H7 (cell line): Measurements from ENCODE around the gene DIPK1A. TPM values are rescaled to one million over a fixed set of nuclear protein-coding genes. Genes with fewer than 3 reads are reported as not detected.

Experiments
- DNase-seq: peaks from one replicate; pipeline ENCODE4 v3.0.0; 2012
- H3K27me3 ChIP-seq: 2 replicates; pipeline ENCODE4 v1.6.0; 2011; ENCODE audit warnings: mild to moderate bottlenecking, low read length; ENCODE audit not compliant: control insufficient read depth, insufficient read depth
- H3K36me3 ChIP-seq: replicated peaks from 2 replicates; pipeline ENCODE4 v1.5.1; 2011; ENCODE audit warnings: low read length; ENCODE audit not compliant: control insufficient read depth, insufficient read depth
- H3K4me3 ChIP-seq: 2 replicates; pipeline ENCODE4 v1.5.1; 2011; ENCODE audit warnings: low read depth, mild to moderate bottlenecking, control low read depth, low read length, moderate library complexity; ENCODE audit not compliant: insufficient read depth
- total RNA-seq: library from RNA; depleted of rRNA; stranded (reverse); fragments of >200 nt; shearing (Covaris generic); gene quantifications from 2 replicates; pipeline ENCODE4 v1.2.3, GENCODE V29; 2014

DIPK1A gene
- total RNA-seq, 1 experiment from 2014 or later: 3.1 TPM

- no peak for DNase-seq
- Histone ChIP-seq H3K27me3 (peaks cover 20% of the 10 kb centered on the region), H3K36me3 (no peaks in the 10 kb centered on the region), H3K4me3 (no peak overlapping the region)
These were observed 8.3 kb upstream of the DIPK1A start for GRCh38 chr1:92969517-92969916.

GRCh38 chr1:92968138-92969032, 7.1 kb upstream of the DIPK1A start:
- H3K36me3 ChIP-seq: no peaks in the 10 kb centered on the region
- H3K4me3 ChIP-seq: no peak overlapping the region
- peak; percentile 30 for DNase-seq
- H3K27me3 ChIP-seq: peaks cover 17% of the 10 kb centered on the region

GRCh38 chr1:92964998-92965397, 3.7 kb upstream of the DIPK1A start:
- DNase-seq: no peak
- peaks cover 7% of the 10 kb centered on the region; the same call in 1 of the 2 replicates for H3K27me3 ChIP-seq
- H3K4me3 ChIP-seq: no peak overlapping the region
- no peaks in the 10 kb centered on the region for H3K36me3 ChIP-seq

GRCh38 chr1:92964316-92964715, 3.1 kb upstream of the DIPK1A start:
- H3K27me3 ChIP-seq: peaks cover 7% of the 10 kb centered on the region; the same call in 1 of the 2 replicates
- DNase-seq: no peak
- H3K4me3 ChIP-seq: no peak overlapping the region
- H3K36me3 ChIP-seq: no peaks in the 10 kb centered on the region

GRCh38 chr1:92961896-92962752, 862 bp upstream of the DIPK1A start:
- Histone ChIP-seq H3K27me3 (peaks cover 5% of the 10 kb centered on the region; the same call in 1 of the 2 replicates), H3K36me3 (no peaks in the 10 kb centered on the region), H3K4me3 (peak overlapping the region; percentile 80)
- DNase-seq: peak; percentile 55

- peaks cover 5% of the 10 kb centered on the region; the same call in 1 of the 2 replicates for H3K27me3 ChIP-seq
- peak; percentile 65 for DNase-seq
- no peaks in the 10 kb centered on the region for H3K36me3 ChIP-seq
- H3K4me3 ChIP-seq: peak overlapping the region; percentile 80
These were observed 699 bp downstream of the DIPK1A start for GRCh38 chr1:92960395-92961130.

GRCh38 chr1:92958203-92958970, 2.9 kb downstream of the DIPK1A start:
- Histone ChIP-seq H3K27me3 (peaks cover 3% of the 10 kb centered on the region; the same call in 1 of the 2 replicates), H3K4me3 (no peak overlapping the region), H3K36me3 (no peaks in the 10 kb centered on the region)
- DNase-seq: no peak

GRCh38 chr1:92957030-92957734, 4.1 kb downstream of the DIPK1A start:
- Histone ChIP-seq H3K4me3 (no peak overlapping the region), H3K27me3 (peaks cover 3% of the 10 kb centered on the region; the same call in 1 of the 2 replicates), H3K36me3 (no peaks in the 10 kb centered on the region)
- DNase-seq: no peak

GRCh38 chr1:92956254-92957029, 4.8 kb downstream of the DIPK1A start:
- H3K36me3 ChIP-seq: no peaks in the 10 kb centered on the region
- no peak for DNase-seq
- no peak overlapping the region for H3K4me3 ChIP-seq
- H3K27me3 ChIP-seq: peaks cover 3% of the 10 kb centered on the region; the same call in 1 of the 2 replicates

- DNase-seq: no peak
- Histone ChIP-seq H3K27me3 (no peaks in the 10 kb centered on the region), H3K36me3 (no peaks in the 10 kb centered on the region), H3K4me3 (no peak overlapping the region)
These were observed 7.8 kb downstream of the DIPK1A start for GRCh38 chr1:92953491-92953890.

GRCh38 chr1:92952714-92953113, 8.5 kb downstream of the DIPK1A start:
- DNase-seq: no peak
- H3K36me3 ChIP-seq: no peaks in the 10 kb centered on the region
- no peak overlapping the region for H3K4me3 ChIP-seq
- H3K27me3 ChIP-seq: no peaks in the 10 kb centered on the region

- no peak for DNase-seq
- no peak overlapping the region for H3K4me3 ChIP-seq
- no peaks in the 10 kb centered on the region for H3K36me3 ChIP-seq
- H3K27me3 ChIP-seq: no peaks in the 10 kb centered on the region
These were observed 10.1 kb downstream of the DIPK1A start for GRCh38 chr1:92951141-92951582.
